H1 (cell line): ENCODE measurements around the gene LGALS12. TPM values are rescaled to one million over a fixed set of nuclear protein-coding genes. Genes with fewer than 3 reads are reported as not detected.

Experiments
- CTCF ChIA-PET: fragments of 300-600 bp; sonication (Branson Sonifier 250); formaldehyde crosslinking; loops from one replicate; lab custom pipeline; 2021; ENCODE audit not compliant: partially characterized antibody; lab: Charles Lee
- POLR2A ChIA-PET: fragments of 300-600 bp; sonication (Branson Sonifier 250); formaldehyde crosslinking; loops from one replicate; lab custom pipeline; 2021; ENCODE audit warnings: inconsistent platforms; ENCODE audit not compliant: partially characterized antibody; lab: Charles Lee
- DNase-seq, 2 experiments: peaks; one replicate each; pipeline versions ENCODE4 v3.0.0 to v3.0.0-alpha.2; 2010 to 2022; ENCODE audit warnings: low spot score in 2 of 2, low read depth in 1 of 2, mixed read lengths in 1 of 2
- FAIRE-seq: peaks from 2 replicates; lab custom pipeline; 2011; peaks lifted over from hg19 to GRCh38; lab: Jason Lieb, UNC
- H2AFZ ChIP-seq: 2 replicates; pipeline ENCODE4 v1.8.1; 2012; ENCODE audit warnings: low read length, inconsistent platforms
- H2AK5ac ChIP-seq: 2 replicates; pipeline ENCODE4 v1.6.1; 2013; ENCODE audit warnings: low read depth, low read length
- H2BK120ac ChIP-seq: replicated peaks from 2 replicates; pipeline ENCODE3; 2013; ENCODE audit warnings: low read depth, low read length, inconsistent platforms
- H2BK12ac ChIP-seq: 2 replicates; pipeline ENCODE4 v1.6.1; 2013; ENCODE audit warnings: low read depth, low read length
- H2BK15ac ChIP-seq: 2 replicates; pipeline ENCODE4 v1.6.1; 2013; ENCODE audit warnings: low read length
- H2BK20ac ChIP-seq: 2 replicates; pipeline ENCODE4 v1.6.1; 2013; ENCODE audit warnings: low read length
- H2BK5ac ChIP-seq: 2 replicates; pipeline ENCODE4 v1.6.1; 2013; ENCODE audit warnings: low read depth, low read length
- H3K14ac ChIP-seq: 2 replicates; pipeline ENCODE4 v1.6.1; 2013; ENCODE audit warnings: inconsistent platforms; ENCODE audit not compliant: insufficient read length
- H3K18ac ChIP-seq: 2 replicates; pipeline ENCODE4 v1.6.1; 2013; ENCODE audit warnings: low read length; ENCODE audit errors: extremely low read depth
- H3K23ac ChIP-seq: 2 replicates; pipeline ENCODE4 v1.6.1; 2013; ENCODE audit warnings: inconsistent platforms; ENCODE audit not compliant: insufficient read length
- H3K23me2 ChIP-seq: 2 replicates; pipeline ENCODE4 v1.6.1; 2013; ENCODE audit warnings: low read depth, low read length
- H3K27ac ChIP-seq: 2 replicates; pipeline ENCODE4 v1.6.1; 2011; ENCODE audit warnings: low read depth, low read length, inconsistent platforms
- H3K27me3 ChIP-seq, 4 experiments: replicated peaks in 1 of 4; 1 replicate in 1 of 4; 2 replicates in 3 of 4; pipeline versions ENCODE4 v1.6.1 to v1.8.1; 2011 to 2013; ENCODE audit warnings: low read length in 3 of 4, mild to moderate bottlenecking in 3 of 4, inconsistent platforms in 2 of 4, mixed read lengths in 2 of 4, moderate library complexity in 1 of 4; ENCODE audit not compliant: control insufficient read depth in 3 of 4, insufficient read depth in 3 of 4; ENCODE audit errors: extremely low read depth in 1 of 4
- H3K36me3 ChIP-seq, 4 experiments: 2 replicates each; pipeline versions ENCODE4 v1.6.1 to v1.8.1; 2011 to 2013; ENCODE audit warnings: mild to moderate bottlenecking in 4 of 4, low read length in 3 of 4, moderate library complexity in 2 of 4, control low read depth in 1 of 4, inconsistent platforms in 1 of 4; ENCODE audit not compliant: insufficient read depth in 4 of 4, control insufficient read depth in 2 of 4
- H3K4ac ChIP-seq: replicated peaks from 2 replicates; pipeline ENCODE3; 2013; ENCODE audit warnings: low read length, low read depth, mixed read lengths, inconsistent platforms; ENCODE audit not compliant: insufficient read length
- H3K4me1 ChIP-seq, 4 experiments: replicated peaks in 1 of 4; 1 replicate in 1 of 4; 2 replicates in 3 of 4; pipeline versions ENCODE4 v1.6.1 to v1.8.1; 2011 to 2013; ENCODE audit warnings: low read length in 3 of 4, inconsistent platforms in 2 of 4, mixed read lengths in 1 of 4; ENCODE audit not compliant: insufficient read depth in 4 of 4, control insufficient read depth in 3 of 4
- H3K4me2 ChIP-seq, 2 experiments: 2 replicates each; pipeline versions ENCODE4 v1.6.1 to v1.8.1; 2011 to 2013; ENCODE audit warnings: low read depth in 2 of 2, low read length in 2 of 2, control low read depth in 1 of 2, inconsistent platforms in 1 of 2, mild to moderate bottlenecking in 1 of 2; ENCODE audit not compliant: insufficient read depth in 1 of 2
- H3K4me3 ChIP-seq, 4 experiments: fragments of 200-600, 300-600 bp in 1 of 4; sonication (generic), shearing (Covaris generic), sonication (Bioruptor Twin) in 1 of 4; 2 replicates each; pipeline versions ENCODE4 v1.5.1 to v1.8.1; 2011 to 2016; ENCODE audit warnings: low read length in 4 of 4, low read depth in 3 of 4, control low read depth in 2 of 4, inconsistent platforms in 2 of 4, mild to moderate bottlenecking in 2 of 4, mixed read lengths in 1 of 4, moderate library complexity in 1 of 4; ENCODE audit not compliant: insufficient read depth in 2 of 4; ENCODE audit errors: extremely low read depth in 1 of 4
- H3K56ac ChIP-seq: replicated peaks from 2 replicates; pipeline ENCODE3; 2013; ENCODE audit warnings: low read depth, mild to moderate bottlenecking, mixed read lengths, low read length, inconsistent platforms; ENCODE audit not compliant: insufficient read length
- H3K79me1 ChIP-seq: 2 replicates; pipeline ENCODE4 v1.6.1; 2013; ENCODE audit warnings: low read depth, low read length, control low read depth
- H3K79me2 ChIP-seq, 2 experiments: 2 replicates each; pipeline versions ENCODE4 v1.6.1 to v1.8.1; 2012 to 2013; ENCODE audit warnings: low read length in 2 of 2, mild to moderate bottlenecking in 2 of 2, inconsistent platforms in 1 of 2; ENCODE audit not compliant: insufficient read depth in 2 of 2, control insufficient read depth in 1 of 2
- H3K9ac ChIP-seq, 4 experiments: replicated peaks in 1 of 4; 1 replicate in 1 of 4; 2 replicates in 3 of 4; pipeline versions ENCODE4 v1.6.1 to v1.8.1; 2011 to 2013; ENCODE audit warnings: low read depth in 3 of 4, low read length in 3 of 4, control low read depth in 2 of 4, mild to moderate bottlenecking in 2 of 4, moderate library complexity in 2 of 4, inconsistent platforms in 1 of 4; ENCODE audit errors: extremely low read depth in 1 of 4
- H3K9me3 ChIP-seq, 2 experiments: 2 replicates each; pipeline versions ENCODE4 v1.6.1 to v1.8.1; 2012 to 2013; ENCODE audit warnings: mild to moderate bottlenecking in 2 of 2, moderate library complexity in 2 of 2, control low read depth in 1 of 2, inconsistent platforms in 1 of 2, low read depth in 1 of 2, low read length in 1 of 2, mixed read lengths in 1 of 2; ENCODE audit not compliant: insufficient read depth in 2 of 2
- H4K20me1 ChIP-seq, 2 experiments: replicated peaks in 1 of 2; 2 replicates each; pipeline versions ENCODE3 to v1.8.1; 2011 to 2013; ENCODE audit warnings: inconsistent platforms in 2 of 2, low read length in 2 of 2, mild to moderate bottlenecking in 1 of 2; ENCODE audit not compliant: insufficient read depth in 2 of 2, control insufficient read depth in 1 of 2
- H4K5ac ChIP-seq: 2 replicates; pipeline ENCODE4 v1.6.1; 2013; ENCODE audit warnings: low read length, low read depth, mixed read lengths, inconsistent platforms; ENCODE audit not compliant: insufficient read length
- H4K8ac ChIP-seq: 2 replicates; pipeline ENCODE4 v1.8.0; 2013; ENCODE audit warnings: mild to moderate bottlenecking, moderate library complexity, low read length, inconsistent platforms; ENCODE audit not compliant: insufficient read depth; ENCODE audit errors: extremely low read depth
- H4K91ac ChIP-seq: replicated peaks from 2 replicates; pipeline ENCODE3; 2013; ENCODE audit warnings: low read length, mixed read lengths, inconsistent platforms; ENCODE audit not compliant: insufficient read length
- EP300 ChIP-seq, 2 experiments: IDR thresholded peaks; 1 replicate in 1 of 2; 2 replicates in 1 of 2; pipeline ENCODE4 v1.6.1; 2011 to 2012; ENCODE audit warnings: low read depth in 2 of 2, low read length in 2 of 2, mild to moderate bottlenecking in 2 of 2, borderline replicate concordance in 1 of 2, inconsistent platforms in 1 of 2, moderate library complexity in 1 of 2
- GABPA ChIP-seq: IDR thresholded peaks from 2 replicates; pipeline ENCODE4 v1.6.1; 2011; ENCODE audit warnings: mild to moderate bottlenecking, low read length, moderate library complexity, borderline replicate concordance; ENCODE audit not compliant: insufficient read depth
- RAD21 ChIP-seq, 2 experiments: IDR thresholded peaks in 1 of 2; conservative IDR thresholded peaks in 1 of 2; 2 replicates each; pipeline ENCODE4 v1.6.1; 2011; ENCODE audit warnings: low read depth in 2 of 2, low read length in 2 of 2, improper control_type of control experiment in 1 of 2, inconsistent platforms in 1 of 2, mild to moderate bottlenecking in 1 of 2, moderate library complexity in 1 of 2
- WGBS, 2 experiments: shearing (Covaris generic) in 1 of 2; methylation state at CpG; one replicate each; pipeline versions ENCODE4 v1.1.6 to v1.1.7; 2013 to 2015; ENCODE audit warnings: low lambda C conversion rate in 2 of 2, mixed read lengths in 2 of 2, inconsistent platforms in 1 of 2, low coverage in 1 of 2, missing lambda C conversion rate in 1 of 2; ENCODE audit not compliant: insufficient replicate concordance in 2 of 2, insufficient coverage in 1 of 2, insufficient read length in 1 of 2; ENCODE audit errors: extremely low coverage in 1 of 2, missing lambda C conversion rate in 1 of 2; 5-methylcytosine and 5-hydroxymethylcytosine counted together
- polyA plus RNA-seq, 7 experiments: library from polyadenylated mRNA; depleted of rRNA in 3 of 7; stranded (reverse) in 5 of 7; unstranded in 2 of 7; fragments of >200 nt in 5 of 7; fragments of 200-250 nt in 2 of 7; gene quantifications; 1 replicate in 5 of 7; 2 replicates in 1 of 7; 4 replicates in 1 of 7; pipeline versions ENCODE4 v1.2.1 to v1.2.3, GENCODE V29; 2011 to 2013; ENCODE audit warnings: missing spikeins in 2 of 7, mixed read lengths in 2 of 7
- total RNA-seq: library from RNA; stranded (reverse); fragmentation: NEBNext Ultra II Directional; extraction: Animal tissue kit (Norgen Biotek cat#: 25700); gene quantifications from 2 replicates; pipeline ENCODE4 v1.2.1, GENCODE V29; 2021
- TF ChIP-seq, protein P1 (sequence below), 3 experiments: IDR thresholded peaks; 1 replicate in 2 of 3; 2 replicates in 1 of 3; pipeline versions ENCODE4 v1.5.1 to v1.6.1; 2011; ENCODE audit warnings: low read length in 3 of 3, mild to moderate bottlenecking in 3 of 3, inconsistent platforms in 2 of 3, low read depth in 1 of 3, moderate library complexity in 1 of 3; ENCODE audit not compliant: insufficient read depth in 1 of 3; ENCODE audit errors: control extremely low read depth in 1 of 3

Gene LGALS12
- total and polyA plus RNA-seq, 2 of the 8 experiments (the other 6 are each of a cell fraction or from before 2014, with no cell fraction given): 1.6 to 2.9 TPM

DNA sequence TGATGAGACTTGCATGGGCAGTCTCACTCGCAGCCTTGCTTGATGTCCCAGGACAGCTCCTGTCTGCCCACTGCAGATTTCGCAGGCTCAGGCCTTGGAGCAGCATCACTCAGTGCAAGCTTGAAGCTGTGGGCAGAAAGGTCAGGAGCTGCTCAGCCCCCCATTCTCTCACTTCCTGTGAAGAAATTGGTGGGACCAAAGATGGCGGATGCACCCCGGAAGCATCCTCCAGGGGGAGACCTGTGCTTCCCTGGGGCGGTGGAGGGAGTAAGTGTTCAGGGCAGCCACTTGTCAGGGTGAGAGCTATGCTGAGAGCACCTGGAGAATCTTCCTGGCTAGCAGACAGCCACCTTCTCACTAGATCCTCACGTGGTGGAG, 46.0 kb downstream of the LGALS12 start:
- Histone ChIP-seq H2AFZ (no peak overlapping the region), H2BK12ac (0 out of 2 replicates have a peak overlapping the region, but pooled peaks have one; percentile 87), H3K36me3 (no peaks in the 10 kb centered on the region), H4K91ac (peak overlapping the region; percentile 83), H3K27ac (no peak overlapping the region), H3K79me1 (no peaks in the 10 kb centered on the region), H3K4me3 (no peak overlapping the region), H3K9ac (no peak overlapping the region), H3K79me2 (no peaks in the 10 kb centered on the region), H4K8ac (no peak overlapping the region; the same call in 1 of the 2 replicates), H2BK15ac (peak overlapping the region; percentile 95; the same call in 1 of the 2 replicates), H2AK5ac (peak overlapping the region; percentile 95; the same call in 1 of the 2 replicates), H3K56ac (no peak overlapping the region), H3K14ac (no peak overlapping the region), H2BK20ac (no peak overlapping the region), H3K23ac (no peak overlapping the region), H3K4me2 (no peak overlapping the region), H3K4me1 (peaks cover 0 to 6% (median 2%) of the 10 kb centered on the region in 4 experiments; a peak in 2 of 7 replicates), H2BK5ac (no peak overlapping the region; the same call in 1 of the 2 replicates), H3K18ac (peak overlapping the region; percentile 90; the same call in 1 of the 2 replicates), H3K9me3 (no peaks in the 10 kb centered on the region; a peak in 1 of 4 replicates), H3K23me2 (no peaks in the 10 kb centered on the region), H2BK120ac (peak overlapping the region; percentile 48), H3K4ac (peak overlapping the region; percentile 70), H4K5ac (no peak overlapping the region), H4K20me1 (no peaks in the 10 kb centered on the region), H3K27me3 (no peaks in the 10 kb centered on the region)
- ChIA-PET CTCF (interaction anchor here (0.6 to 1.2 kb wide), 4 partner anchors 9 to 233 kb away, joined by 3 to 4 read pairs (median 4); no protein-coding TSS in a partner anchor), POLR2A (interaction anchor here (3.5 kb wide), 1 partner anchor 10 kb away, joined by 12 read pairs; the partner anchor contains the start of gene PLAAT2)
- FAIRE-seq (no peak), DNase-seq (no peak)
- TF ChIP-seq EP300 (IDR thresholded peaks at IDR 0.05; ENCODE audit: borderline replicate concordance in 1 of 2, low read depth in 2 of 2, low read length in 2 of 2) (no peak), RAD21 (IDR thresholded peaks at IDR 0.05 in 1 of 2, conservative IDR thresholded peaks at IDR 0.05 in 1 of 2; ENCODE audit: low read depth in 2 of 2, low read length in 2 of 2) (0 out of 4 replicates have a peak, but pooled peaks of 1 of the 2 experiments have one; percentile 3), GABPA (no peak)
- TF ChIP-seq, protein P1, sequence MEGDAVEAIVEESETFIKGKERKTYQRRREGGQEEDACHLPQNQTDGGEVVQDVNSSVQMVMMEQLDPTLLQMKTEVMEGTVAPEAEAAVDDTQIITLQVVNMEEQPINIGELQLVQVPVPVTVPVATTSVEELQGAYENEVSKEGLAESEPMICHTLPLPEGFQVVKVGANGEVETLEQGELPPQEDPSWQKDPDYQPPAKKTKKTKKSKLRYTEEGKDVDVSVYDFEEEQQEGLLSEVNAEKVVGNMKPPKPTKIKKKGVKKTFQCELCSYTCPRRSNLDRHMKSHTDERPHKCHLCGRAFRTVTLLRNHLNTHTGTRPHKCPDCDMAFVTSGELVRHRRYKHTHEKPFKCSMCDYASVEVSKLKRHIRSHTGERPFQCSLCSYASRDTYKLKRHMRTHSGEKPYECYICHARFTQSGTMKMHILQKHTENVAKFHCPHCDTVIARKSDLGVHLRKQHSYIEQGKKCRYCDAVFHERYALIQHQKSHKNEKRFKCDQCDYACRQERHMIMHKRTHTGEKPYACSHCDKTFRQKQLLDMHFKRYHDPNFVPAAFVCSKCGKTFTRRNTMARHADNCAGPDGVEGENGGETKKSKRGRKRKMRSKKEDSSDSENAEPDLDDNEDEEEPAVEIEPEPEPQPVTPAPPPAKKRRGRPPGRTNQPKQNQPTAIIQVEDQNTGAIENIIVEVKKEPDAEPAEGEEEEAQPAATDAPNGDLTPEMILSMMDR (IDR thresholded peaks at IDR 0.05; ENCODE audit: control extremely low read depth in 1 of 3, insufficient read depth in 1 of 3, low read depth in 1 of 3, low read length in 3 of 3): peak in 1 of 3 experiments; percentile 3; a peak in 1 of 4 replicates
- WGBS, 2 experiments: 88% methylated on average over 6 of the region's 6 CpGs; no CpG with 5 or more reads in 1 of the 2 experiments
